GM13976 (cell line): ENCODE data around the gene IER2.

ENCODE experiments used
- DNase-seq: peaks from one replicate; pipeline ENCODE4 v3.0.0; 2012; ENCODE audit warnings: low spot score
- in situ Hi-C: fragments of 300-500 bp; cut with MboI; formaldehyde crosslinking; loops from one replicate; pipeline ENCODE4 v1.12.0; 2022; ENCODE audit warnings: low sequenced_read_pairs, mixed read lengths, inconsistent platforms; ENCODE audit not compliant: unreplicated experiment
- TF ChIP-seq, protein P1 (sequence below): IDR thresholded peaks from 2 replicates; pipeline ENCODE4 v1.5.1; 2012; ENCODE audit warnings: borderline replicate concordance, mild to moderate bottlenecking; ENCODE audit not compliant: insufficient read depth; ENCODE audit errors: extremely low read depth, missing control alignments, control extremely low read depth

Gene IER2

DNA sequence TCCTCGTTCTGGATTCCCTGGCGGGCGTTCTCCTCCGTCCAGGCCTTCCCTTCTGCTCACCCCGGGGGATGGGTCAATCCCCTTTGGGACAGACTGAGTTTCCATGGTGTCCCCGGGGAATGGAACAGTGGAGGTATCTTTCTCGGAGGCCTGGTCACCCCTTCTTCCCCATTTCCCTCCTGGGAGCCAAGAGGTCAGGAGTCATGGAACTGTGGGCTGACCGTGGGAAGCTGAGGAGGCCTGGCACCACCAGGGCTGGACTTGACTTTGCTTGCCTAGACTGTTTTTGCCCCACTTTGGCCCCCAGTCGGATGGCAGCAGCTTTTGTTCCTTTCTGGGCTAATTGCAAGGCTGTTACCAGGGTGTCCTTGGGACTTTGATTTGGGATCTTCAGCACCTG, 30.2 kb upstream of the IER2 start:
- TF ChIP-seq, protein P1, sequence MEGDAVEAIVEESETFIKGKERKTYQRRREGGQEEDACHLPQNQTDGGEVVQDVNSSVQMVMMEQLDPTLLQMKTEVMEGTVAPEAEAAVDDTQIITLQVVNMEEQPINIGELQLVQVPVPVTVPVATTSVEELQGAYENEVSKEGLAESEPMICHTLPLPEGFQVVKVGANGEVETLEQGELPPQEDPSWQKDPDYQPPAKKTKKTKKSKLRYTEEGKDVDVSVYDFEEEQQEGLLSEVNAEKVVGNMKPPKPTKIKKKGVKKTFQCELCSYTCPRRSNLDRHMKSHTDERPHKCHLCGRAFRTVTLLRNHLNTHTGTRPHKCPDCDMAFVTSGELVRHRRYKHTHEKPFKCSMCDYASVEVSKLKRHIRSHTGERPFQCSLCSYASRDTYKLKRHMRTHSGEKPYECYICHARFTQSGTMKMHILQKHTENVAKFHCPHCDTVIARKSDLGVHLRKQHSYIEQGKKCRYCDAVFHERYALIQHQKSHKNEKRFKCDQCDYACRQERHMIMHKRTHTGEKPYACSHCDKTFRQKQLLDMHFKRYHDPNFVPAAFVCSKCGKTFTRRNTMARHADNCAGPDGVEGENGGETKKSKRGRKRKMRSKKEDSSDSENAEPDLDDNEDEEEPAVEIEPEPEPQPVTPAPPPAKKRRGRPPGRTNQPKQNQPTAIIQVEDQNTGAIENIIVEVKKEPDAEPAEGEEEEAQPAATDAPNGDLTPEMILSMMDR: no peak
- in situ Hi-C loops: no loop called here
- DNase-seq: no peak

DNA sequence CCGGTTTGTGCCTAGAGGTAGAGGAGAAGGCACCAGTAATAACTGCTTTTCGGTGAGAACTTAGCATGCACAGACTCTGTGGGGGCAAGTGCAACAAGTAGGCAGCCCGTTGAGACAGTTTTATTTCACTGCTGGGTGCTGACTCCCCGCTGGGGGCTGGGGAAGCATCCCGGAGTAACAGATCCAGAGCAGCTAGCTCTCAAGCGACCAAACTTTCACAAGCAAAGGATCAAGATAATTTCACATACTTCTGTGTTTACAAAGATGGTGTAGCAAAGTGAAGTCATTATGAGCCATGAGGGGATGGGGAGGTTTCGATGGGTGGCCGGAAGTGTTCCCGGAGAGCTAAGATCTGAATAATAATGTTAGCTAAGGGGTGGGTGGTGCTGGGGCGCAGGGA, 29.4 kb upstream of the IER2 start:
- in situ Hi-C loops: no loop called here
- TF ChIP-seq, protein P1: no peak
- DNase-seq: no peak

DNA sequence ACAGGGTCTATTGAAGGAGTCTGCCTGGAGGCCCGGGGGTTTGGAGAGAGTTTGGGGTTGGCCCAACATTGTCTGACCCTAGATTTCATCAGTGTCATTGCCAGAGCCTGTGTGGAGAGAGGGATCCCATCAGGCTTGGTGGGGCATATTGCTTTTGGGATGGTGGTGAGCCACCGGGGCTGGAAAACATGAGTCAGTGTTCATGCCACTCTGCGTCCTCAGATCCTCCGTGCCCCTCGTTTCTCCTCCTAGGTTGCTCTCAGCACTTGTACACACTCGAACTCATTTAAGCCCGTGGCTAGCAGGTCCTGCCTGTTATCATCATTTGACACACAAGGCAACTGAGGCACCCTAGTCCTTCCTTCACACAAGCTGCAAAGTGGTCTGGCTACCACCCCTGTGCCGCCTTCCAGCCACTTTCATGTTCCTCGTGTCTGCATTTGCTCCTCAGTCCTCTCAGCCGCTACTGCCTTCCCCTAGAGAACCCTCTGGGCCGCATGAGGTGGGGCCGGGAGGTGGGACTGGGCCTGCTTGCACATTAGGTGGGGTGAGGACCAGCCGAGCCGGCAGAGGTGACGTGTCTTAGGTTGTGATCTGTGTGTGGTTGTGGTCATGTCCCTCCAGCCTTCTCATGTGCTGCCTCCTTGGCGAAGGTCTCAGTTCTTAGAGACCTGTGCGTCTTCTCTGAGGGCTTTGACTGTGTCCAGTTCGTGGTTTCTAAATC, 28.5 kb upstream of the IER2 start:
- DNase-seq: no peak
- TF ChIP-seq, protein P1: no peak
- in situ Hi-C loops: no loop called here

DNA sequence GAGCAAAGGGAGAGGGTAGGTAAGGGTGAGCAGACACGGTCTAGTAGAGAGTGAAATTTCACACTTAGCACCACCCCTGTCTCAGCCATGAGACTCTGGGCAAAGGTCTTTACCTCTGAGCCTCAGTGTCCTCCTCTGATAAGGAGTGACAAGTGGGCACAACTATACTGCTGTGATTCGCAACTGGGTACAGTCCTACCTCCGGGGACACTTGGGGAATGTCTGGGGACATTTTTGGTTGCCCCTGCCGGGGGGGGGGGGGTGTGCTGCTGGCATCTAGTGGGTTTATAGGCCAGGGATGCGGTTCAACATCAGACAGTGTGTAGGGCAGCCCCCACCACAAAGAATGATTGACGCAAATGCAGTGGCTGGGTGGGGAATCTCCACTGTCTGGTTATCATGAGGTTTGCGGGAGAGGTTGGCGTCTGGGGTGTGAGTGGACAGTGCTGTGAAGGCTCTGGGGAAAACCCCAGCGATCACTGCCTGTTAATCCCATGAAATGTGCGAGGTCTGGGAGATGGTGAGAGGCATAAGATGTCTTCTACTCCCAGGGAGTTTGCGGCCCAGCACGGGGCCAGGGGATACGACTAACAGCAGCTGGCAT, 27.8 kb upstream of the IER2 start:
- in situ Hi-C loops: no loop called here
- no peak for DNase-seq
- TF ChIP-seq, protein P1: no peak

DNA sequence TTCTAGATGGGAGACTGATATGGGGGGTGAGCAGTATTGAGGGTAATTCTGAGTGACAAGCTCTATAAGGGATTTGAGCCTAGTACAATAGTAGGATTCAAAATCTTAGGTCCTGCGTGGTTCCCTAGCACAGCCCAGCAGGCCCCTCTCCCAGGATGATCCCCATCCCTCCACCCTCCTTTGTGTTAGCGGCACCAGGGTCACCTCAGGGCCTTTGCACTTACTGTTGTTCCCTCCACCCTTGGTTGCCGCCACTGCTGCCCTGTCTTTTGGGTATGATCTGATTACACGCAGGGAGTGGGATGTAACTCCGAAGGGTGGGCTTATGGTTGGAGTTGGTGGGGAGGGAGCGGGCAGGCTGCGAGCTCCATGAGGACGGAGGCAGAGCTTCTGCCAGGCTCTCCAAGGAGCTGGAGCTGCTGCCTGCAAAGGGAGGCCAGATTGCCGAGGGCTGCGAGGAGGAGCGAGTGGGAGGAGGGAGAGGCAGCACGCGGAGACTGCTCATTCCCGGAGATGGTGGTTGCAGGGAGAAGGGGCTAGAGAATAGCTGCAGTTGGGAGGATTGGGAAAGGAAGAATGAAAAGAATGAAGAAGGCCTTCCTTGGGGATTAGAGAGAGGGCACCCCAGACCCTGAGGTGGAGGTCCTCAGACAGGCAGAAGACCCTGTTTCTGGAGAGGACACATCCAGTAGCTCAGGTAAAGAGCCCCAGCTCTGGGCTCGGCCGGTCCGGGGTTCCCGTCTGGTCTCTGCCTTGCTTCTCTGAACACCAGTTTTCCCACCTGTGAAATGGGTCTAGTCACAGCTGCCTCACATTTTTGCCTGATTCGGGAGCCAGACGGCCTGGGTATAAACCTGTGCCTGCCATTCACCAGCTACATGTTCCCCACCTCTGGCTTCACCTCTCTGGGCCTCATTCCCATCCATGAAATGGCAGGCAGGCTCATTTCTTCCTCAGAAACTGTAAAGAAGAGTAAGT, 26.9 kb upstream of the IER2 start:
- TF ChIP-seq, protein P1: no peak
- in situ Hi-C loops: no loop called here
- DNase-seq: no peak

DNA sequence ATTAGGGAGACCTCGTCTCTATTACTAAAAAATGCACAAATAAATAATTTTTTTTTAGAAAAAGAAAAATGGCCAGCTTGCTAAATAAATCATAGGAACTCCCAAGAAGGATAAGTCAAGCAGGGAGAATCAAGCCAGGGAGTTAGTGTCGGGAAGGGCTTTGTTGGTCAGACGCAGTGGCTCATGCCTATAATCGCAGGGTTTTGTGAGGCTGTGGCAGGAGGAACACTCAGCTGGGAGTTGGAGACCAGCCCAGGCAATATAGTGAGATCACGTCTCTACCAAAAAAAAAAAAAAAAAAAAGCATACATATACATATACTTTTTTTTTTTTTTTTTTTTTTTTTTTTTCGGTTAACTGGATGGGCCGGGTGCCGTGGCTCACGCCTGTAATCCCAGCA, 23.2 kb upstream of the IER2 start:
- no peak for DNase-seq
- TF ChIP-seq, protein P1: no peak
- in situ Hi-C loops: no loop called here
